ENCODE data around the gene SLC25A39. TPM values are rescaled to one million over a fixed set of nuclear protein-coding genes. Genes with fewer than 3 reads are reported as not detected.
"Not testable (repeated sequence)": the region's sequence is repeated elsewhere in the genome, so short reads cannot be mapped to it uniquely, and the experiment has no call there.

SLC25A39 gene
- 100 to 1,000 TPM in 1 of 2 donors, 10 to 100 TPM in 1; 60.3 to 114 TPM for total RNA-seq

- H3K4me1 Mint-ChIP-seq = no peaks in the 10 kb centered on the region
- peak; percentile 83 for ATAC-seq (replicated peaks)
- H3K4me3 Mint-ChIP-seq = peak within 1 kb of the TSS; percentile 89
- H3K9me3 Mint-ChIP-seq = no peaks in the 10 kb centered on the region
- no peaks in the 10 kb centered on the region for H3K27me3 Mint-ChIP-seq
- H3K27ac Mint-ChIP-seq = peak within 1 kb of the TSS; percentile 90
- H3K36me3 Mint-ChIP-seq (ENCODE audit: low read depth) = peaks cover 21% of the 10 kb centered on the region
These were observed at the start of gene SLC25A39 for GRCh38 chr17:44324571-44325275. Gene SLC25A39, minus strand, starts transcription at chr17:44324823. Its CDS starts 1,261 bp downstream, at chr17:44323562.

DNA sequence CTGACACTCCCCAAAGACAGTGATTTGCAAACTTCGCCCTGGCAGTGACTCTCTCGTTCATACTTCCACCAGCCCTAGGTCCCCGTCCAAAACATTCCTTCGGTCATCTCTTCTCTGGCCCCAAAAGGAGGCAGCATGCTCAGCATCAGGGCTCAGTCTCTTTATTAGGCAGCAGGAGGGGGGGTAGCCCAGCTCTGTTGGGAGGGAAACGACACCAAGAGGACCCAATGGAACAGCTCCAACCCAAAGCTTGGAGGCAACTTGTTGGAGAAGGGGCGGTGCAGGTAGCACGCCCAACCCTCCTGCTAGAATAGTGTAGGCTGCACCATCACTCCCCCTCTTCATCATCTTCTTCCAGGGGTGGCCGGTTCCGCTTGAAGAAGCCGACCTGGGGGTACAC lies 47.4 kb upstream of the SLC25A39 start:
- H3K36me3 Mint-ChIP-seq (ENCODE audit: low read depth) = no peaks in the 10 kb centered on the region
- no peak overlapping the region for H3K27ac Mint-ChIP-seq
- H3K9me3 Mint-ChIP-seq = no peaks in the 10 kb centered on the region
- H3K27me3 Mint-ChIP-seq = peaks cover 15% of the 10 kb centered on the region
- no peaks in the 10 kb centered on the region for H3K4me1 Mint-ChIP-seq
- no peak overlapping the region for H3K4me3 Mint-ChIP-seq
- no peak for ATAC-seq (replicated peaks)

- H3K27ac Mint-ChIP-seq; H3K9me3 Mint-ChIP-seq; H3K4me3 Mint-ChIP-seq; ATAC-seq (replicated peaks); H3K36me3 Mint-ChIP-seq (ENCODE audit: low read depth); H3K4me1 Mint-ChIP-seq: not testable (repeated sequence)
- H3K27me3 Mint-ChIP-seq = peaks cover 15% of the 10 kb centered on the region
These were observed 44.9 kb upstream of the SLC25A39 start for GRCh38 chr17:44369414-44370023.

DNA sequence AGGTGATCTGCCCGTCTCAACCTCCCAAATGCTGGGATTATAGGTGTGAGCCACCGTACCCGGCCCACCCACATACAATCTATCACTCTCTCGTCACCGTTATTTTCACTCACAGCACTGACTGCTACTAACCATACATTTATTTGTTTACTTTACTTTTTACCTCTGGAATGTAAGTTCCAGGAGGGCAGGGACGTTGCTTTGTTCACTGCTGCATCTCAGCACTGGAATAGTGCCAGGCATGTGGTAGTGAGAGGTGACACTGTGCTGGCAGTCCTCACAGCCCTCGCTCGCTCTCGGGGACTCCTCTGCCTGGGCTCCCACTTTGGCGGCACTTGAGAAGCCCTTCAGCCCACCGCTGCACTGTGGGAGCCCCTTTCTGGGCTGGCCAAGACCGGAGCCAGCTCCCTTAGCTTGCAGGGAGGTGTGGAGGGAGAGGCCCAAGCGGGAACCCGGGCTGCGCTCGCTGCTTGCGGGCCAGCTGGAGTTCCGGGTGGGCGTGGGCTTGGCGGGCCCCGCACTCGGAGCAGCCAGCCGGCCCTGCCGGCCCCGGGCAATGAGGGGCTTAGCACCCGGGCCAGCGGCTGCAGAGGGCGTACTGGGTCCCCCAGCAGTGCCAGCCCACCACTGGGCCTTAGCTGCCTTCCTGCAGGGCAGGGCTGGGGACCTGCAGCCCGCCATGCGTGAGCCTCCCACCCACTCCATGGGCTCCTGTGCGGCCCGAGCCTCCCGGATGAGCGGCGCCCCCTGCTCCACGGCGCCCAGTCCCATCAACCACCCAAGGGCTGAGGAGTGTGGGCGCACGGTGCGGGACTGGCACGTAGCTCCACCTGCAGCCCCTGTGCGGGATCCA lies 44.0 kb upstream of the SLC25A39 start:
- H3K4me1 Mint-ChIP-seq; H3K36me3 Mint-ChIP-seq (ENCODE audit: low read depth); H3K9me3 Mint-ChIP-seq; H3K27ac Mint-ChIP-seq; ATAC-seq (replicated peaks); H3K4me3 Mint-ChIP-seq: not testable (repeated sequence)
- peaks cover 15% of the 10 kb centered on the region for H3K27me3 Mint-ChIP-seq

DNA sequence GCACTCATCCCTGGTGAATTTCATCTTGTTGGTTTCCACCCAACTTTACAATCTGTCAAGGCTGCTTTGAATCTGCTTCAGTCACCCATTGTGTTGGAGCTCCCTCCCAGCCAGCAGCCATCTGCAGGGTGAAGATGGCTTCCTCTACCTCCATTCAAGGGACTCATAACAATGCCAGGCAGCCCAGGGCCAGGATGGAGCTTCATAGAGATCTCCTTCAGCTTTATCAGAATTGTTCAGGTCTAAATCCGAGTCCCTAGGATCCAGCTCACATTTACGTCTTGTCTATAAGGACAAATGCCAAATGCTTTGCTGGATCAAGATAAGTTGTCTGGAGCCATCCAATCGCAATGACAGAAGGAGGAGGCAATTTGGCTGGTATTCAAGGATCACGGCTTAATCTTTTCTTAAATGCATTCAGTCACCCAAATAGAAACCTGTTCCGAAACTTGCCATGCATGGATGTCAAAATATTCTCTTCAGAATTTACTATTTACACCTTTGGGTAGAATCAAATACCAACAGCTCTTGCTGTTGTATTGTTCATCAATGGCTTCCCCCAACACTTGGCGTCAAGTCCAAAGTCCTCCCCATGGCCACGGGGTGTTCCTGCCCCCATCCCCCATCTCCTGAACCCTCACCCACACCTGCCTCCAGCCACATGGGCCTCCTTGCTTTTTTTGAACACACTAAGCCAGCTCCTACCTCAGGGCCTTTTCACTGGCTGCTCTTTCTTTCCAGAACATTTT lies 42.8 kb upstream of the SLC25A39 start:
- H3K27ac Mint-ChIP-seq = no peak overlapping the region
- H3K36me3 Mint-ChIP-seq (ENCODE audit: low read depth) = no peaks in the 10 kb centered on the region
- H3K4me3 Mint-ChIP-seq = no peak overlapping the region
- no peaks in the 10 kb centered on the region for H3K9me3 Mint-ChIP-seq
- peaks cover 12% of the 10 kb centered on the region for H3K27me3 Mint-ChIP-seq
- ATAC-seq (replicated peaks) = no peak
- no peaks in the 10 kb centered on the region for H3K4me1 Mint-ChIP-seq

DNA sequence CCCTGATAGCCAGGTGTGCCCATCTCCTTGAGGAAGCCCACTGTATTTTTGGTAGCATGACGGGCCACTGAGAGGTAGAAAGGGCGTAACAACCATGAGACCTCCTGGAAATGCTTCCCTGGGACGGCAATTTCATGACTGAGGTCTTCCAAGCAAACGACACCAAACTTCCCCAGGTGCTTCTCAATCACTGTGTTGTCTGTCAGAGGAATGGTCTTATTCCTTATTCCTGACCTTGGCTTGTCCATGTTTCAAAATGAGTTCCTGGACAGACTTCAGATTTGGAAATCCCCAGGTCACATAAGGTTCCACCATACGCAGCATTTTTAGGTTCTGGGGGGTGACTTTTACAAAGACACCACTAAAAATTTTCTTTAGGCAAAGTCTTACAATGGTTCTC lies 40.4 kb upstream of the SLC25A39 start:
- not testable (repeated sequence) for ATAC-seq (replicated peaks); H3K9me3 Mint-ChIP-seq; H3K36me3 Mint-ChIP-seq (ENCODE audit: low read depth); H3K27ac Mint-ChIP-seq; H3K4me1 Mint-ChIP-seq
- Mint-ChIP-seq H3K27me3 (peaks cover 12% of the 10 kb centered on the region), H3K4me3 (peak overlapping the region; percentile 58)

DNA sequence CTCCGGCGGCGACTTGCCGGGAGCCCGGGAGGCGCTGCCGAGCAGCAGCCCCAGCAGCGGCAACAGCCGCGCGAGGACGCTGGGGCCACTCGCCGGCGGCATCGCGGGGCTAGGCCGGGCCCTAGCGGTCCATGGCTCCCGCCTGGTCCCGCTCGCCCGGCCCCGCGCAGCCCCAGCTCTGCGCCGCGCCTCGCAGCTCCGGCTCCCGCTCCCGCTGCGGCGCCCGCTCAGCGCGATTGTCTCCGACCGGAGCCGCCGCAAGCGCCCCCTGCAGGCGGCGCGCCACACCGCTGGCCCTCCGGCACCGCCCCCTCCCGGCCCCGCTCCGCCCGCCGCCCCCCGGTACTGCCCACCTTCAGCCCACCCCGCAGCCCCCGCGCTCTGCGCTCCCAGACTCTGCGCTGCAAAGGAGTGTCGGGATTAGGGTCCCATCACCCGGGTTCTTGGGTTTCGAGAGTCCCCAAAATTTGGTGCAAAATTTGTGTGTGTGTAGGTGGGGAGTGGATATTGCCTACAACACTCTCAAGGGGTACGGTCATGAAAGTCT lies 39.1 kb upstream of the SLC25A39 start, which contains the start of gene FAM171A2:
Gene FAM171A2 (minus strand): TSS at position 241 of the 547 bp plus-strand sequence. CDS start 139 bp downstream, at position 102.
- no peak within 1 kb of the TSS for H3K27ac Mint-ChIP-seq
- peak within 1 kb of the TSS; percentile 58 for H3K4me3 Mint-ChIP-seq
- H3K4me1 Mint-ChIP-seq = peaks cover 6% of the 10 kb centered on the region
- H3K36me3 Mint-ChIP-seq (ENCODE audit: low read depth) = no peaks in the 10 kb centered on the region
- ATAC-seq (replicated peaks) = peak; percentile 93
- H3K27me3 Mint-ChIP-seq = peaks cover 12% of the 10 kb centered on the region
- no peaks in the 10 kb centered on the region for H3K9me3 Mint-ChIP-seq

GRCh38 chr17:44362949-44363612 lies 38.5 kb upstream of the SLC25A39 start:
- ATAC-seq (replicated peaks) = peak; percentile 50
- peaks cover 6% of the 10 kb centered on the region for H3K4me1 Mint-ChIP-seq
- peak overlapping the region; percentile 42 for H3K4me3 Mint-ChIP-seq
- no peaks in the 10 kb centered on the region for H3K9me3 Mint-ChIP-seq
- no peaks in the 10 kb centered on the region for H3K36me3 Mint-ChIP-seq (ENCODE audit: low read depth)
- no peak overlapping the region for H3K27ac Mint-ChIP-seq
- peaks cover 12% of the 10 kb centered on the region for H3K27me3 Mint-ChIP-seq

DNA sequence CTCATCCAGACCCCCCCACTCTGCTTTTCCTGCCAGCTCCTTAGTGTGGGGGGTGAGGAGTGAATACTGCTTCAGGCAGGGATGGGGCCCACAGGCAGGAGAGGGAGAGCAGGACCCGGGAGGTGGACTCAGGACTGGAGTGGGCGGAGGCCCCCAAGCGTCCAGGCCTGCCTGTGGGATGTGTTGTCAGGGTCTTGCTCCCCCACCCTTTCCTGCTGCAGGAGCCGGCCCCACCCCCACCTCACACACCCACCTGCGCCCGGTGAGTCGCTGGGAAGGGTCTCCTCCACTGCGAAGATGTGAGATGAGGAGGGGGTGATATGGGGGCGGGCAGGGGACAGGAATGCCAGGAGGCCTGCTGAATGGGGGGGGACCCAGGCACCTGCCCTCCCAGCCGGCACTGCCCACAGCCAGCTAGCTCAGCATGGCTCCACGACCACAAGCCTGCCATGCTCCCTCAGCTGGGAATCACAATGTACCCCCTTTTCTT lies 37.9 kb upstream of the SLC25A39 start:
- Mint-ChIP-seq H3K27me3 (peaks cover 8% of the 10 kb centered on the region), H3K4me3 (peak overlapping the region; percentile 42), H3K27ac (no peak overlapping the region), H3K36me3 (ENCODE audit: low read depth) (no peaks in the 10 kb centered on the region), H3K4me1 (peaks cover 6% of the 10 kb centered on the region), H3K9me3 (no peaks in the 10 kb centered on the region)
- no peak for ATAC-seq (replicated peaks)

- H3K27me3 Mint-ChIP-seq = peaks cover 4% of the 10 kb centered on the region
- ATAC-seq (replicated peaks) = no peak
- H3K9me3 Mint-ChIP-seq = no peaks in the 10 kb centered on the region
- H3K27ac Mint-ChIP-seq = no peak overlapping the region
- no peaks in the 10 kb centered on the region for H3K36me3 Mint-ChIP-seq (ENCODE audit: low read depth)
- no peak overlapping the region for H3K4me3 Mint-ChIP-seq
- H3K4me1 Mint-ChIP-seq = peaks cover 6% of the 10 kb centered on the region
These were observed 37.0 kb upstream of the SLC25A39 start for GRCh38 chr17:44361292-44362260.

DNA sequence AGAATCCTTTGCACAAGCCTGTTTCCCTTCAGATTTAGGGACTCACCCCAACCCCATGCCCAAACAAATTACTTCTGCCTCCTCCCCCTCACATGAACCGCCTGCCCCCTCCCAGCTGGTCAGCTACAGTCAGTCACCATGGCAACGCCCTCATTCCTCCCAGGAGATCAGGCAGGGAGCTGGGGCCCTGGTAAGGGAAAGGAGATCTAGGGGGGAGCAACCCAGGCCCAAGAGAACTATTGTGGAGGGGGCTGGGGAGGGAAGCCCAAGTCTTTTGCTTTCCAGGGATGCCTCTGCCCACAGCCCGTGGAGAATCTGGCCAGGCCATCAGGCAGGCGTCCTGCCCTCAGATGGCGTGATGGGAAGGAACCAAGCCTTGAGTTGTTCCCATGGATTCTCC lies 36.2 kb upstream of the SLC25A39 start:
- ATAC-seq (replicated peaks) = no peak
- Mint-ChIP-seq H3K27ac (no peak overlapping the region), H3K4me1 (peaks cover 6% of the 10 kb centered on the region), H3K36me3 (ENCODE audit: low read depth) (no peaks in the 10 kb centered on the region), H3K4me3 (no peak overlapping the region), H3K9me3 (no peaks in the 10 kb centered on the region), H3K27me3 (peaks cover 4% of the 10 kb centered on the region)

- Mint-ChIP-seq H3K36me3 (ENCODE audit: low read depth) (no peaks in the 10 kb centered on the region), H3K4me3 (no peak overlapping the region), H3K27ac (no peak overlapping the region), H3K4me1 (peaks cover 6% of the 10 kb centered on the region), H3K27me3 (peaks cover 4% of the 10 kb centered on the region), H3K9me3 (no peaks in the 10 kb centered on the region)
- no peak for ATAC-seq (replicated peaks)
These were observed 35.5 kb upstream of the SLC25A39 start for GRCh38 chr17:44360144-44360533.
